ENCODE data around the gene NAV2.

The NAV2 gene

GRCh38 chr11:19813158-19813879, 100.7 kb downstream of the NAV2 start:
- DNase-seq, result no peak

- no peak for DNase-seq
These were observed 101.8 kb downstream of the NAV2 start for GRCh38 chr11:19814421-19814820.

- no peak for DNase-seq
These were observed 103.4 kb downstream of the NAV2 start for GRCh38 chr11:19816040-19816439.

GRCh38 chr11:19816817-19817216, 104.2 kb downstream of the NAV2 start:
- no peak for DNase-seq

- no peak for DNase-seq
These were observed 104.7 kb downstream of the NAV2 start for GRCh38 chr11:19817265-19817851.

GRCh38 chr11:19817870-19818269, 105.2 kb downstream of the NAV2 start:
- DNase-seq, result no peak

GRCh38 chr11:19818619-19819018, 106.0 kb downstream of the NAV2 start:
- DNase-seq, result no peak

- DNase-seq, result no peak
These were observed 106.5 kb downstream of the NAV2 start for GRCh38 chr11:19819148-19819547.

GRCh38 chr11:19820100-19820499, 107.5 kb downstream of the NAV2 start:
- no peak for DNase-seq

- DNase-seq, result no peak
These were observed 108.8 kb downstream of the NAV2 start for GRCh38 chr11:19821412-19821875.

GRCh38 chr11:19821993-19822392, 109.4 kb downstream of the NAV2 start:
- DNase-seq, result no peak

GRCh38 chr11:19822531-19822930, 109.9 kb downstream of the NAV2 start:
- no peak for DNase-seq

- DNase-seq, result no peak
These were observed 114.0 kb downstream of the NAV2 start for GRCh38 chr11:19826606-19827005.

- DNase-seq, result no peak
These were observed 114.9 kb downstream of the NAV2 start for GRCh38 chr11:19827399-19828135.

GRCh38 chr11:19828382-19829108, 115.9 kb downstream of the NAV2 start:
- no peak for DNase-seq

- DNase-seq, result no peak
These were observed 116.6 kb downstream of the NAV2 start for GRCh38 chr11:19829109-19829837.

- no peak for DNase-seq
These were observed 119.6 kb downstream of the NAV2 start for GRCh38 chr11:19832086-19832750.

- DNase-seq, result no peak
These were observed 120.3 kb downstream of the NAV2 start for GRCh38 chr11:19832901-19833300.

GRCh38 chr11:19834771-19835170, 122.1 kb downstream of the NAV2 start:
- DNase-seq, result no peak

- no peak for DNase-seq
These were observed 124.0 kb downstream of the NAV2 start for GRCh38 chr11:19836666-19837065.

- DNase-seq, result no peak
These were observed 126.5 kb downstream of the NAV2 start for GRCh38 chr11:19838994-19839768.

All from NCI-H2081 (cell line).